Measurements from ENCODE around the gene ZBED4.

Gene ZBED4

DNA sequence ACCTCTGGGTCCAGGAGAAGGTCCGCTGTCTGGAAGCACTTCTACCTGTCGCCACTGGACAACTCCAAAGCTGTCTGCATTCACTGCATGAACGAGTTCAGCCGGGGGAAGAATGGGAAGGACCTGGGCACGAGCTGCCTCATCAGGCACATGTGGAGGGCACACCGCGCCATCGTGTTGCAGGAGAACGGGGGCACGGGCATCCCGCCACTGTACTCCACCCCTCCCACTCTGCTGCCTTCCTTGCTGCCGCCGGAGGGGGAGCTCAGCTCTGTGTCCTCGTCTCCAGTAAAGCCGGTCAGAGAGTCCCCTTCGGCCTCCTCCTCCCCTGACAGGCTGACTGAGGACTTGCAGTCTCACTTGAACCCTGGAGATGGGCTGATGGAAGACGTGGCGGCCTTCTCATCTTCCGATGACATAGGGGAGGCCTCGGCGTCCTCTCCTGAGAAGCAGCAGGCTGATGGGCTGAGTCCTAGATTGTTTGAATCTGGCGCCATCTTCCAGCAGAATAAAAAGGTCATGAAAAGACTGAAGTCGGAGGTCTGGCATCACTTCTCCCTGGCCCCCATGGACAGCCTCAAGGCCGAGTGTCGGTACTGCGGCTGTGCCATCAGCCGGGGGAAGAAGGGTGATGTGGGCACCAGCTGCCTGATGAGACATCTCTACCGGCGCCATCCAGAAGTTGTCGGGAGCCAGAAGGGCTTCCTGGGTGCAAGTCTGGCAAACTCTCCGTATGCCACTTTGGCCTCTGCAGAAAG, 31.0 kb downstream of the ZBED4 start:
- peaks cover 68 to 89% (median 84%) of the 10 kb centered on the region in 11 experiments for H3K36me3 ChIP-seq
- H3K4me3 ChIP-seq: no peak overlapping the region
- H3K4me2 ChIP-seq: no peak overlapping the region
- H3K9me3 ChIP-seq (replicated peaks in 1 of 11): peaks cover 14 to 59% (median 30%) of the 10 kb centered on the region in 11 experiments
- peaks cover 13 to 31% (median 25%) of the 10 kb centered on the region in 10 experiments for H3K4me1 ChIP-seq
- TF ChIP-seq Cebpa-rat (IDR thresholded peaks at IDR 0.05): no peak
- peaks cover 48 to 100% (median 90%) of the 10 kb centered on the region in 11 experiments; a peak in 21 of 22 replicates for H4K20me1 ChIP-seq
- no peak overlapping the region for H3K9ac ChIP-seq
- H3K27me3 ChIP-seq: no peaks in the 10 kb centered on the region
- H3K27ac ChIP-seq: no peak overlapping the region

DNA sequence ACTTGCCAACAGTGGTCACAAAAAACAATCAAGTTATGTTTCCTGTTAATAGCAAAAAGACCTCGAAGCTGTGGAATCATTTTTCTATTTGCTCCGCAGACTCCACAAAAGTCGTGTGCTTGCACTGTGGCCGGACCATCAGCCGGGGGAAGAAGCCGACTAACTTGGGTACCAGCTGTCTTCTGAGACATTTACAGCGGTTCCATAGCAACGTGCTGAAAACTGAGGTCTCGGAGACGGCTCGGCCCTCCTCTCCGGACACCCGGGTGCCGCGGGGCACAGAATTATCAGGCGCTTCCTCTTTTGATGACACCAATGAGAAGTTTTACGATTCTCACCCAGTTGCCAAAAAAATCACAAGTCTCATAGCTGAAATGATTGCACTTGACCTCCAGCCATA, 31.6 kb downstream of the ZBED4 start:
- TF ChIP-seq Cebpa-rat (IDR thresholded peaks at IDR 0.05): no peak
- no peak overlapping the region for H3K4me2 ChIP-seq
- peaks cover 43 to 100% (median 89%) of the 10 kb centered on the region in 11 experiments; a peak in 21 of 22 replicates for H4K20me1 ChIP-seq
- H3K9me3 ChIP-seq (replicated peaks in 1 of 11): peaks cover 20 to 65% (median 36%) of the 10 kb centered on the region in 11 experiments
- H3K9ac ChIP-seq: no peak overlapping the region
- H3K27ac ChIP-seq: no peak overlapping the region
- H3K36me3 ChIP-seq: peaks cover 74 to 95% (median 90%) of the 10 kb centered on the region in 11 experiments
- no peaks in the 10 kb centered on the region for H3K27me3 ChIP-seq
- H3K4me3 ChIP-seq: no peak overlapping the region
- peaks cover 8 to 25% (median 19%) of the 10 kb centered on the region in 10 experiments for H3K4me1 ChIP-seq

DNA sequence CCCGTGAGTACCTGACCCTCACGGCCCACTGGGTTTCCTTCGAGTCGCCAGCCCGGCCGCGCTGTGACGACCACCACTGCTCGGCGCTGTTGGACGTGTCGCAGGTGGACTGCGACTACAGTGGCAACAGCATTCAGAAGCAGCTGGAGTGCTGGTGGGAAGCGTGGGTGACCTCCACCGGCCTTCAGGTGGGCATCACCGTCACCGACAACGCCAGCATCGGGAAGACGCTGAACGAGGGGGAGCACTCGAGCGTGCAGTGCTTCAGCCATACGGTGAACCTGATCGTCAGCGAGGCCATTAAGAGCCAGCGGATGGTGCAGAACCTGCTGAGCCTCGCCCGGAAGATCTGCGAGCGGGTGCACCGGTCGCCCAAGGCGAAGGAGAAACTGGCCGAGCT, 32.2 kb downstream of the ZBED4 start:
- no peak for TF ChIP-seq Cebpa-rat (IDR thresholded peaks at IDR 0.05)
- Histone ChIP-seq H3K4me2 (no peak overlapping the region), H3K4me1 (peaks cover 2 to 19% (median 14%) of the 10 kb centered on the region in 10 experiments; a peak in 18 of 20 replicates), H3K4me3 (no peak overlapping the region), H3K9me3 (replicated peaks in 1 of 11) (peaks cover 26 to 71% (median 42%) of the 10 kb centered on the region in 11 experiments), H3K27me3 (no peaks in the 10 kb centered on the region), H3K36me3 (peaks cover 80 to 100% (median 95%) of the 10 kb centered on the region in 11 experiments), H3K27ac (no peak overlapping the region), H3K9ac (no peak overlapping the region), H4K20me1 (peaks cover 37 to 100% (median 83%) of the 10 kb centered on the region in 11 experiments; a peak in 21 of 22 replicates)

DNA sequence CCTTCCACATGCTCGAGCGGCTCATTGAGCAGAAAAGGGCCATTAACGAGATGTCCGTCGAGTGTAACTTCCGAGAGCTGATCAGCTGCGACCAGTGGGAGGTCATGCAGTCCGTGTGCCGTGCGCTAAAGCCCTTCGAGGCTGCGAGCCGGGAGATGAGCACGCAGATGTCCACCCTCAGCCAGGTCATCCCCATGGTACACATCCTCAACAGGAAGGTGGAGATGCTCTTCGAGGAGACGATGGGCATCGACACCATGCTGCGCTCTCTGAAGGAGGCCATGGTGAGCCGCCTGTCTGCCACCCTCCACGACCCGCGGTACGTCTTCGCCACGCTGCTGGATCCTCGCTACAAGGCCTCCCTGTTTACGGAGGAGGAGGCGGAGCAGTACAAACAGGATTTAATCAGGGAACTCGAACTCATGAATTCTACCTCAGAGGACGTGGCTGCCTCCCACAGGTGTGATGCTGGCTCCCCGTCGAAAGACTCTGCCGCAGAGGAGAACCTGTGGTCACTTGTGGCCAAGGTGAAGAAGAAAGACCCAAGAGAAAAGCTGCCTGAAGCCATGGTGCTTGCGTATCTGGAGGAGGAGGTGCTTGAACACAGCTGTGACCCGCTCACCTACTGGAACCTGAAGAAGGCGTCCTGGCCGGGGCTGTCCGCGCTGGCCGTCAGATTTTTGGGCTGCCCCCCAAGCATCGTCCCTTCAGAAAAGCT, 32.9 kb downstream of the ZBED4 start:
- no peak overlapping the region for H3K27ac ChIP-seq
- peaks cover 29 to 75% (median 45%) of the 10 kb centered on the region in 11 experiments for H3K9me3 ChIP-seq (replicated peaks in 1 of 11)
- peaks cover 32 to 100% (median 77%) of the 10 kb centered on the region in 11 experiments; a peak in 21 of 22 replicates for H4K20me1 ChIP-seq
- H3K4me3 ChIP-seq: no peak overlapping the region
- no peaks in the 10 kb centered on the region for H3K27me3 ChIP-seq
- H3K4me1 ChIP-seq: peaks cover 0 to 13% (median 8%) of the 10 kb centered on the region in 10 experiments; a peak in 12 of 20 replicates
- H3K9ac ChIP-seq: no peak overlapping the region
- peaks cover 86 to 100% (median 97%) of the 10 kb centered on the region in 11 experiments for H3K36me3 ChIP-seq
- no peak overlapping the region for H3K4me2 ChIP-seq
- no peak for TF ChIP-seq Cebpa-rat (IDR thresholded peaks at IDR 0.05)

DNA sequence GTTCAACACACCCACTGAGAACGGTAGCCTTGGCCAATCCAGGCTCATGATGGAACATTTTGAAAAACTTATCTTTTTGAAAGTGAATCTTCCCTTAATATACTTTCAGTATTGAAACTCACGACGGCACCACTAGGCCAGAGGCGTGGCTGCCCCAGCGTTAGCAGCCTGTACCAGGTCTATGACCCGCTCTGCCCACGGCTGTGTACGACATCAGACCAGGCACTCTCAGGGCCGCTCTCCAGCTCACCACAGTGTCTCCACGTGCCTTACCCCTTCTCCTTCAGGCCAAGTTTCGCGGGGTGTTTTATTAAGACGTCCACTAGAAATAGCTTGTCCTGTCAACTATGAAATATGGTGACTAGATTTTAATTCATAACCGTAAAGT, 33.4 kb downstream of the ZBED4 start:
- Histone ChIP-seq H3K4me1 (peaks cover 0 to 12% (median 3%) of the 10 kb centered on the region in 10 experiments; a peak in 6 of 20 replicates), H3K9ac (no peak overlapping the region), H3K4me3 (no peak overlapping the region), H3K9me3 (replicated peaks in 1 of 11) (peaks cover 29 to 75% (median 45%) of the 10 kb centered on the region in 11 experiments), H3K4me2 (no peak overlapping the region), H3K27me3 (no peaks in the 10 kb centered on the region), H4K20me1 (peaks cover 27 to 100% (median 71%) of the 10 kb centered on the region in 11 experiments; a peak in 21 of 22 replicates), H3K36me3 (peaks cover 90 to 100% (median 99%) of the 10 kb centered on the region in 11 experiments), H3K27ac (no peak overlapping the region)
- TF ChIP-seq Cebpa-rat (IDR thresholded peaks at IDR 0.05): no peak

DNA sequence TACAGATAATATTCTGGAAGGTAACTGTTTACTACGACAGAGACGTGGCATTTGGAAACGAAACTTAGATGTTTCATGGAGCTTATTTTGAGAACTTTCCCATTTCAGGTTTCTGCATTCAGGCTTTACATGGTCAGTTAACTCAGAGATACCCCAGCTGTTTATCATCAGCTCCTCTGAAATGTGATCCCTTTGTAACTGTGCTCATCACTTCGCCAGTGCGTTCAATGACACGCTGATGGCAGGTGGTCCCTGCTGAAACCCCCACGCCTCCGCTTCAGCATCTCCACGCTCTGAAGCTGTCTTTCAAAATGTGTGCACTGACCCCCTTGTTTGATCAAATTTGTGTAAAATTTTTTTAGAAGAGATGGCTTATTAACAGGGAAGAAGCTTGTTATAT, 34.1 kb downstream of the ZBED4 start:
- Histone ChIP-seq H3K36me3 (peaks cover 96 to 100% (median 99%) of the 10 kb centered on the region in 11 experiments), H3K9ac (no peak overlapping the region), H4K20me1 (peaks cover 20 to 100% (median 70%) of the 10 kb centered on the region in 11 experiments; a peak in 21 of 22 replicates), H3K4me1 (peaks cover 0 to 6% (median 0%) of the 10 kb centered on the region in 10 experiments; a peak in 4 of 20 replicates), H3K4me2 (no peak overlapping the region), H3K27ac (no peak overlapping the region), H3K4me3 (no peak overlapping the region), H3K27me3 (no peaks in the 10 kb centered on the region), H3K9me3 (replicated peaks in 1 of 11) (peaks cover 29 to 75% (median 45%) of the 10 kb centered on the region in 11 experiments)
- TF ChIP-seq Cebpa-rat (IDR thresholded peaks at IDR 0.05): no peak

DNA sequence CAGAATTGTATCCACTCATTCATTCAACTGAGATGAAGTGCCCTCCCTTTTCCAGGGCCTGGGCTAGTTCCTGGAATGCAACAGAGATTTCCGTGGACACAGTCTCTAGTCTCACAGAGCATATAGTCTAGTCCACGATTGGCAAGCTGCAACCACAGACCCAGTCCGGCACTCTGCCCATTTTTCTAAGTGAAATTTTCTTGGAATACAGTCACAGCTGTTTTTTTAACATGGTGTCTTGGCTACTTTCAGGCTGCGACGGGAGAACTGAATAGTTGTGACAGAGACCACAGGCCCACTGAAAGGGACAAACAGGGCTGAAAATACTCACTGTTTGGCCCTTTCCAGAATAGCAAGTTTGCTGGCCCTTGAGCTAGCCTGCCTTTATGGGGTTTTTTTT, 35.4 kb downstream of the ZBED4 start:
- H3K36me3 ChIP-seq: peaks cover 93 to 100% (median 99%) of the 10 kb centered on the region in 11 experiments
- no peaks in the 10 kb centered on the region for H3K27me3 ChIP-seq
- no peak overlapping the region for H3K27ac ChIP-seq
- H3K9me3 ChIP-seq (replicated peaks in 1 of 11): peaks cover 31 to 83% (median 49%) of the 10 kb centered on the region in 11 experiments
- H3K4me2 ChIP-seq: no peak overlapping the region
- no peak overlapping the region for H3K9ac ChIP-seq
- H4K20me1 ChIP-seq: peaks cover 13 to 97% (median 63%) of the 10 kb centered on the region in 11 experiments; a peak in 21 of 22 replicates
- TF ChIP-seq Cebpa-rat (IDR thresholded peaks at IDR 0.05): no peak
- H3K4me1 ChIP-seq: no peaks in the 10 kb centered on the region
- no peak overlapping the region; a peak in 1 of 20 replicates for H3K4me3 ChIP-seq

DNA sequence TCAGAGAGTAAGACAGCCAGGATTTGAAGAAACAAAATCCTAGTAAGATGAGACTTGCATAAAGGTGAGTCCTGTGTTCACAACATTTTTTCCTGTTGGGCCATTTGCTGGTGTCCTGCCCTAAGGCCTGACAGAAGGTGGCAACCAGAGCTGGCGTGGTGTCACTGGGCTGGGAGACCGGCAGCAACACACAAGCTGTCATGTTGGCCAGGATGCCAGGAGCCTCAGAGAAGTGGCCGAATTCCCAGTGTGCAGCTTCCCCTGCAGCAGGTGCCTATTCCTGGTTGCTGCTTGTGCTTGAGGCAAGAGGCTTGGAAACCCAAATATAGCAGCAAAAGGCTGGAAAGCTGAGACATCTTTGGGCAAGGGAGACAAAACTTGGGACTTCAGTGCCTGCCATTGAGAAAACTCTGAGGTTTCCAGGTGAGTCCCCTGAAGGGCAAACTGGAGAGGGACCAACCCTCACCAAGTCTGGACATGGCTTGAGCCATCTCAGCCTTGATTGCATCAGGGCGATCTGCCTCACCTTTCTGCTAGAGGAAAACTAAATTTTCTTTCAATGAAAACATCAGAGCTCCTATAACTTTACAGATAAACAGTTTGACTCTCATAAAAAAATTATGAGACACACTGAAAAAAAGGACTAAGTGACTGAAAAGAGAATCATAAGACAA, 38.7 kb downstream of the ZBED4 start:
- Histone ChIP-seq H3K9me3 (replicated peaks in 1 of 11) (peaks cover 33 to 59% (median 43%) of the 10 kb centered on the region in 11 experiments), H3K27me3 (no peaks in the 10 kb centered on the region), H3K4me3 (no peak overlapping the region), H3K27ac (no peak overlapping the region), H3K36me3 (peaks cover 60 to 98% (median 86%) of the 10 kb centered on the region in 11 experiments), H4K20me1 (peaks cover 4 to 97% (median 45%) of the 10 kb centered on the region in 11 experiments; a peak in 19 of 22 replicates), H3K4me1 (no peaks in the 10 kb centered on the region), H3K9ac (no peak overlapping the region), H3K4me2 (no peak overlapping the region)
- TF ChIP-seq Cebpa-rat (IDR thresholded peaks at IDR 0.05): no peak

All from BLaER1 treated with 17β-estradiol and CSF1 and Interleukin-3, amounts not matched to agents 10 nM and 100 nM (cell line).